Stimulated activated CD4-positive, alpha-beta T cell treated with anti-CD3 and anti-CD28 coated beads, Interleukin-12 subunit alpha, Interleukin-12 subunit beta, amount 100 ng/mL, for 24 hours (primary cell): Measurements from ENCODE around the gene ARL8A.
"Not testable (repeated sequence)": the region's sequence is repeated elsewhere in the genome, so short reads cannot be mapped to it uniquely, and the experiment has no call there.

Experiments
- DNase-seq, 2 experiments: peaks; one replicate each; pipeline ENCODE4 v3.0.0-alpha.2; 2020; ENCODE audit warnings: low read depth in 2 of 2

Gene ARL8A

GRCh38 chr1:202113690-202114300 is 30.7 kb downstream of the ARL8A start:
- no peak for DNase-seq

GRCh38 chr1:202112859-202113689 is 31.5 kb downstream of the ARL8A start:
- DNase-seq = no peak

GRCh38 chr1:202111589-202111988 is 32.9 kb downstream of the ARL8A start:
- DNase-seq = not testable (repeated sequence)

- no peak for DNase-seq
Measured at GRCh38 chr1:202110977-202111376, 33.6 kb downstream of the ARL8A start.

GRCh38 chr1:202107801-202108731 is 36.5 kb downstream of the ARL8A start:
- no peak for DNase-seq

GRCh38 chr1:202107321-202107761 is 37.2 kb downstream of the ARL8A start:
- no peak for DNase-seq

- no peak for DNase-seq
Measured at GRCh38 chr1:202106340-202107254, 37.9 kb downstream of the ARL8A start.

GRCh38 chr1:202105571-202106339 is 38.8 kb downstream of the ARL8A start:
- DNase-seq = no peak

- DNase-seq = no peak
Measured at GRCh38 chr1:202104073-202104472, 40.5 kb downstream of the ARL8A start.

GRCh38 chr1:202101184-202101583 is 43.4 kb downstream of the ARL8A start:
- no peak for DNase-seq

- DNase-seq = no peak
Measured at GRCh38 chr1:202093858-202094257, 50.7 kb downstream of the ARL8A start.

GRCh38 chr1:202090994-202091393 is 53.5 kb downstream of the ARL8A start:
- no peak for DNase-seq

GRCh38 chr1:202088206-202088605 is 56.3 kb downstream of the ARL8A start:
- DNase-seq = no peak

- DNase-seq = no peak
Measured at GRCh38 chr1:202086579-202087350, 57.8 kb downstream of the ARL8A start.

GRCh38 chr1:202085682-202086373 is 58.7 kb downstream of the ARL8A start:
- DNase-seq = no peak

- no peak for DNase-seq
Measured at GRCh38 chr1:202084791-202085681, 59.5 kb downstream of the ARL8A start.
